NCI-H526 (cell line): ENCODE data around the gene AKR1B15.
"Not testable (repeated sequence)": the region's sequence is repeated elsewhere in the genome, so short reads cannot be mapped to it uniquely, and the experiment has no call there.

ENCODE experiments used
- DNase-seq, 2 experiments: peaks; one replicate each; lab custom pipeline; 2025; lab: John Stamatoyannopoulos, UW

The AKR1B15 gene

DNA sequence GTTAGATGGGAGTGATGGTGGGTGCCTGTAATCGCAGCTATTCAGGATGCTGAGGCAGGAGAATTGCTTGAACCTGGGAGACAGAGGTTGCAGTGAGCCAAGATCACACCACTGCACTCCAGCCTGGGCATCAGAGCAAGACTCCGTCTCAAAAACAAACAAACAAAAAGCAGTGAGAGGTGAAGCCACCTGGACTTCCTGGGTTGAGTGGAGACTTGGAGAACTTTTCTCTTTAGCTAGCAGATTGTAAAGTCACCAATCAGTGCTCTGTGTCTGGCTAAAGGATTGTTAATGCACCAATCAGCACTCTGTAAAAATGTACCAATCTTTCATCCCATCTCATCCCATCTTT, 14.5 kb downstream of the AKR1B15 start:
- DNase-seq = not testable (repeated sequence)

DNA sequence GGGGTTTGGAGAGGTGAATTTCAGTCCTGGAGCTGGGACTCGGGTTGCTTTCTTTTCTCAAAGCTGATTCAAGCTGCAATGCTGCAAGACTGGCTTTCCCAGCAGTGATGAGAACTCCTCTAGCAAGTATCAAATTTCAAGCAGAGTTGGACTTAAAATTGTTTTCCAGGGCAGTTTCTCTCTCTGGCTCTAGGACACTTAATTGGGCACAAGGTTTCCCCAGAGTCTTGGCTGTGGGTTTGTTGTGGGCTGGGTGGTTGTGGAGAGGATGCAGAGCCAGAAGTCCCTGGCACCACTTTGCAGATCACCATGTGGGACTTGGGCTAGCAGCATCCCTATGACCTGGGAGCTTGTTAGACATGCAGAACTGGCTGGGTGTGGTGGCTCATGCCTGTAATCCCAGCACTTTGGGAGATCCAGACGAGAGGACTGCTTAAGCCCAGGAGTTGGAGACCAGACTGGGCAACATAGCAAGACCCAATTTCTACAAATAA, 16.8 kb downstream of the AKR1B15 start:
- DNase-seq = no peak

DNA sequence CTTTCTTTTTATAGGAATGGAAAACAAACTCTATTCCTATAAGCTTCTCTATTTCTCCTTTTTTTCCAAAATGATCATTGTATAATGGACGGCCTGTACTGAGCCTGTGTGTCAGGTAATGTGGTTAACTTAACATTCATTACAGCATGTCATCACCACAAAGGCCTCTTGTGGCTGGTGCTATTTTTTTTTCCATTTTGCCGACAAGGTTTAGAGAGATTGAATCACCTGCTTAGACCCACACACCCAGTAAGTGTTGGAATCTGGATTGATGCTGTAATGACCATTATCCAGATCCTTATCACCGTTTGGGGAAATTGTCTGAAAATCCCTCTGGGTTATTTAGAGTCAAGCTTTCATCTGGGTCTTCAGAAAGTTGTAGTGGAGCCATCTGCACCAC, 18.5 kb downstream of the AKR1B15 start:
- no peak for DNase-seq

DNA sequence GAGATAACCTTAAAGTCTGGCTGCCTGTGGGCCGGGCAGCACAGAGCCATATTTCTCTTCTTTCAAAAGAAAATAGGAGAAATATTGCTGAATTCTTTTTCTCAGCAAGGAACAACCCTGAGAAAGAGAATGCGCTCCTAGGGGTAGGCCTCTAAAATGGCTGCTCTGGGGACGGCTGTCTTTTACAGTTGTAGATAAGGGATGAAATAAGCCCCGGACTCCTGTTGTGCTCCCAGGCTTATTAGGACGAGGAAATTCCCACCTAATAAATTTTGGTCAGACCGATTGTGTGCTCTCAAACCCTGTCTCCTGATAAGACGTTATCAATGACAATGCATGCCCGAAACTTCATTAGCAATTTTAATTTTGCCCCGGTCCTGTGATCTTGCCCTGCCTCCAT, 21.1 kb downstream of the AKR1B15 start:
- DNase-seq = not testable (repeated sequence)

DNA sequence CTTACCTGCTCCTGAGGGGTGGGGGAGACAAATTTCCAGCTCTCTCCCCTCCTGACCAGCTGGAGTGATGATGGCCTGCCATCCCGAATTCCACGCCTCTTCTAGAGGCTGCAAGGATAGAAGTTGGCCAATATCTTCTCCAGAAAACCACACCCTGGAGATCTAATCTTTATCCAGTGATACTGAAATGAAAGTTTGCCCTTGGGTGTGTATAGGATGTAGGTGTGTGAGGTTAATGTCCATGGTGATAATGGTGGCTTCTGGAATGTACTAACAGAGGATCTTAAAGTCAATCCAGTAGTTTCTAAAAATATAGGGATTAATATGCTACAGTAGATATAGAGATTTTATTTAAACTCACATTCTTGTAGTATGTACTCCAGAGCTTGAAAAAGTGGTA, 22.2 kb downstream of the AKR1B15 start:
- DNase-seq = no peak

DNA sequence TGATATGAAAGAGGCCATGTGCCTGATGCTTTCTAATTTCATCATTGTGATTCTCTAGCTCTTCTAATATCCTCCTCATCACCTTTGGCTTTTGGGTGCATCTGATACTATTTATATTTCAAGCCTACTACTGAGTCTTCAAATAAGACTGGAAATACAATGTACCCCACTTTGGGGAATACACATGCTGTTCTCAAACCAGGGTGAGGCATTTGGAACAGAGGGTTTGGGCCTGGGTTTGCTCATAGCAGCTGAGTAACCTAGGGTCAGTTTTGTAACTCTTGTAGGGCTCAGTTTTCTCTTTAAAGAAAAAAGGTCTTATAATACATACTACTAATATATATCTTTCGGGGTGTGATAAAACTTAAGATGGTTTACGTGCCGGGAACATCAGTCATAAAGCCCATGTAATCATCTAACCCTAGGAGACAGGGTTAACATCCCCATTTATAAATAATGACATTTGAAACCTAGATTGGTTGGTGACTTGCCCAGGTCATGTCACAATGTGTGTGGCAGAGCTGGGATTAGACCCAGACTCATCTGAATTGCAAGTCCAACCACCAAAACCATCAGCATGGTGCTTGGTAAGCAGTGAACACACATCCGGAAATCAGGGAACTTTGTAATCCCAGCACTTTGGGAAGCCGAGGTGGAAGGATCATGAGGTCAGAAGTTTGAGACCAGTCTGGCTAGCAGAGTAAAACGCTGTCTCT, 23.0 kb downstream of the AKR1B15 start:
- DNase-seq = no peak

DNA sequence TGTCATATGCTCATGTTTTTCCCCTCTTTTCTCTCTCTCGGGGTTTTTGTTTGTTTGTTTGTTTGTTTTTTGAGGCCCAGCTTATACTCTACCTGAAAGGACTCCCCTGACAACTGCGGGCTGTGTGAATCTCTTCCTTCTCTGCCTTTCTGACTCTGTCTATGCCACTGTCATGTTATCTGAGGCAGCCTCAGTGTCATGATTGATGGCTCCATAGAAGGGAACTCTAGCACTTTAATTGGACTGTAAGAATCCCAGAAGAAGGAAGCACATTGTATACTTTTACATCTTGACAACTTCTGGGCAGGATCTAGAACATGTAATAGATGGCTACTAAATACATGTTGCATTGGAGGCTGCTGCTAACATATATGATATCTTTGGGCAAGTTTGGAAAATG, 25.4 kb downstream of the AKR1B15 start:
- DNase-seq = no peak

DNA sequence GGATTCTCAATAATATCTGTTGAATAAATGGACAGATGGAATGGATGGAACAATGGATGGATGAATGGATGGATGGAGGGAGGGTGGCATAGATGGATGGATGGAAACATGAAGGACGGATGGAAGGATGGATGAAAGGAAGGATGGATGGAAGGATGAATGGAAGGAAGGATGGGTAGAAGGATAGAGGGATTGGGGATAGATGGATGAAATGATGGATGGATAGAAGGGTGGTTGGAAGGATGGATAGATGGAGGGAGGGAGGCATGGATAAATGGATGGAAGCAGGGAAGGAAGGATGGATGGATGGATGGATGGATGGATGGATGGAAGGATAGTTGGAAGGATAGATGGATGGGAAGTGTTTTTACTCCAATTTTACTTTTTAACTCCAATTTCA, 35.4 kb downstream of the AKR1B15 start:
- no peak for DNase-seq

DNA sequence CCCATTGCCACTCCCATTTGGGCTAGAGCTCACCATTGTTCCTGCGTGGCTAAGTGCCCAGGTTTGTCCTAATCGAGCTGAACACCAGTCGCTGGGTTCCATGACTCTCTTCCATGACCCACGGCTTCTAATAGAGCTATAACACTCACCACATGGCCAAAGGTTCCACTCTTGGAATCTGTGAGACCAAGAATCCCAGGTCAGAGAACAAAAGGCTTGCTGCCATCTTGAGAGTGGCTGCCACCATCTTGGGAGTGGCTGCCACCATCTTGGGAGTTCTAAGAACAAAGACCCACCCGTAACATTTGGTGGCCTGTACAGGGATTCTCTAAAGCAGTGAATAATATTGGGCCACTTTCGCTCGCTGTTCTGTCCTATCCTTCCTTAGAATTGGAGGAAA, 37.0 kb downstream of the AKR1B15 start:
- no peak for DNase-seq

DNA sequence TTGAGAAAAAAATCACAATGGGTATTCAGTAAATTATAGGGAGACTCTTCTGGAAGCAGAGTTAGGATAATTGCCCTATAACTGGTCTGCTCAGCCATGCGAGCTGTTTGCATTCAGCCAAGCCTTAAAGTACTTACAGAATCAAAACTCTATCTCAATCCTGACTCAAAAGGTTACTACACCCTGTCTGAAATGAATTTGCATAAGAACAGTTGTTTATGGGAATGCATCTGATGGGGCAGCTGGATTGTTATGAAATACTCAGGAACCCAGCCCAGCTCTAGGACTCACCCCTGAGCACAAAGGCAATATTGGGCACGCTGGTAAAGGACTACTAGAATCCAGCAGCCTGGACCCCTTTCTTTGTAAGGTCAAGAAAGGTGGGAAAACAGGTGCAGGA, 38.8 kb downstream of the AKR1B15 start:
- peak; percentile 38 to 62 for DNase-seq

DNA sequence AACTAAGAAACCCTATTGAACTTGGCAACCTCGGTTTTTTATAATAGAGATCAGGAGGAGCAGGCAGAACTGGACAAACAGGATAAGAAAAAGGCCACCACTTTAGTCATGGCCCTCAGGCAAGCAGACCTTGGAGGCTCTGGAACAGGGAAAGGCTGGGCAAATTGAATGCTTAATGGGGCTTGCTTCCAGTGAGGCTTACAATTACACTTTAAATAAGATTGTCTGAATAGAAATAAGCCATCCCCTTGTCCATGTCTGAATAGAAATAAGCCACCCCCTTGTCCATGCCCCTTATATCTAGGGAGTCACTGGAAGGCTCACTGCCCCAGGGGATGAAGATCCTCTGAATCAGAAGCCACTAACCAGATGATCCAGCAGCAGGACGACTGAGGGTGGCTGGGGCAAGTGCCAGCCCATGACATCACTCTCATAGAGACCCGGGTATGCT, 40.6 kb downstream of the AKR1B15 start:
- no peak for DNase-seq

DNA sequence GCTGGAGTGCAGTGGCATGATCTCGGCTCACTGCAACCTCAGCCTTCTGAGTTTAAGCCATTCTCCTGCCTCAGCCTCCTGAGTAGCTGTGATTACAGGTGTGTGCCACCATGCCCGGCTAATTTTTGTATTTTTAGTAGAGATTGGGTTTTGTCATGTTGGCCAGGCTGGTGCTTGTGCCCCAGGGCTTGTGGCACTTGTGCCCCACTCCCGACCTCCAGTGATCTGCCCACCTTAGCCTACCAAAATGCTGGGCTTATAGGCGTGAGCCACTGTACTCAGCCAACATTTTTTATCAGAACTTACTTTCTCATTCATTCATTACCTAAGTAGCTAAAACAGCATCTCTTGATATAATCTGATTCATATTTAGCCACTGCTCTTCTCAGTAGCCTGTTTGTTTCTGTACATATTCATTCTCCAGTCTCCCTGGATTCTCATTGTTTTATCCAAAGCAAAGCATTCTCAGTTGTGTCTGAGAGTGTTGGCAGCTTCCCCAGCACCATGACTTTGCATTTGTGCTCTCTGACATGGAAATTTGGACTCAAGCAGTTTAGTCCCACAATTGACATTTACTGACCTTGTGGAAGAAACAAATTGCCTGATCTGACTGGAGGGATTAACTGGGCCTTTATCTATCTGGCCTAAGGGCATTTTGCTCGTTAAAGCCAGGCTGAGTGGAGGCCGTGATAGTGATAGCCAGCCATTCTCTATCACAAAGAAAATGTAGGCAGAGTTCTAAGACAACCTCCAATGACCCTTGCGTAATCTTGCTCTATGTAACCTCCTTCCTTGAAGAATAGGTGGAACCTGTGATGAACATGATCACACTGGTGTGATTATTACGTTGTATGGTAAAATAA, 44.9 kb downstream of the AKR1B15 start:
- no peak for DNase-seq

DNA sequence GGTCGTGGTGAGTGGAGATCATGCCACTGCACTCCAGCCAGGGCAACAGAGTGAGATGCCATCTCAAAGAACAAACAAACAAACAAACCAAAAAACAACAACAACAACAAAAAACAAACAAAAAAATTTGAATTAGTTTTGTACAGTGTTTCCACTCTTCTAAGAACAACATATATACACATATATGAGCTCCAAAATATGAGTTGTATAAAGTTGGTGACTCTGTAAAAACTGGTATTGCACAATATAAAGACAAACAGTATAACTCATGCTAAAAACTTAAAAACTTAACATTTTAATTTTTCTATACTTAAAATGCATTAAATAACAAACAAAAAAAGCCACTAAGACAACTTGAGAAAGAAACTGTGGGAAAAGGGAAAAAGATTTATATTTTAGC, 46.0 kb downstream of the AKR1B15 start:
- no peak for DNase-seq

DNA sequence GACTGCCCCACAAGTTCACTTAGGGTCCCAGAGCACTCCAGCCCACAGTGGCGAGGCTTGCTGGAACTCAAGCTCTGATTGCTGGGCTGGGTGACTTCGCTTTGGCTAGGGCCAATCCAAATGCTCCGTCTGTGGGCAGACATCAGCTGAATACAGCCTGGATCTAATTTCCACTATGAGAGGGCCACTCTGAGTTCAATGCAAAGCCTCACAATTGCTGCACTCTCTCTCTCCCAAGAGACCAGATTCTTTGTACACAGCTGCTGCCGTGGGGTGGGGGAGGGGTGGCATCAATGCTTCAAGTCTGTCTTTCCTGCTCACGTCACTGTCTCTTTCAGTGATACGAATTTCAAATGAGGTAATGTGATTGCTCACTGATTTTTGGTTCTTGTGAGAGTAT, 50.5 kb downstream of the AKR1B15 start:
- DNase-seq = peak in 1 of 2 experiments; percentile 61

DNA sequence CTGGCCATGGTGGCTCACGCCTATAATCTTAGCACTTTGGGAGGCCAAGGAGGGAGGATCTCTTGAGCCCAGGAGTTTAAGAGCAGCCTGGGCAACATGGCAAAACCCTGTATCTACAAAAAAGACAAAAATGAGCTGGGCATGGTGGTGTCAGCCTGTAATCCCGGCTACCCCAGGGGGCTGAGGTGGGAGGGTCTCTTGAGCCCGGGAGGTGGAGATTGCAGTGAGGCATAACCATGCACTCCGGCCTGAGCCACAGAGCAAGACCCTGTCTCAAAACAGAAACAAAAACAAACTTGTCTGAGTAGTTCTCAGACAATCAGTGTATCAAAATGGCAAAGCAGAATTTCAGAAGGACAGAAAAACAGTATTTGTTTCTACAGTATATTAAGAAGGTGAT, 52.5 kb downstream of the AKR1B15 start:
- no peak for DNase-seq

DNA sequence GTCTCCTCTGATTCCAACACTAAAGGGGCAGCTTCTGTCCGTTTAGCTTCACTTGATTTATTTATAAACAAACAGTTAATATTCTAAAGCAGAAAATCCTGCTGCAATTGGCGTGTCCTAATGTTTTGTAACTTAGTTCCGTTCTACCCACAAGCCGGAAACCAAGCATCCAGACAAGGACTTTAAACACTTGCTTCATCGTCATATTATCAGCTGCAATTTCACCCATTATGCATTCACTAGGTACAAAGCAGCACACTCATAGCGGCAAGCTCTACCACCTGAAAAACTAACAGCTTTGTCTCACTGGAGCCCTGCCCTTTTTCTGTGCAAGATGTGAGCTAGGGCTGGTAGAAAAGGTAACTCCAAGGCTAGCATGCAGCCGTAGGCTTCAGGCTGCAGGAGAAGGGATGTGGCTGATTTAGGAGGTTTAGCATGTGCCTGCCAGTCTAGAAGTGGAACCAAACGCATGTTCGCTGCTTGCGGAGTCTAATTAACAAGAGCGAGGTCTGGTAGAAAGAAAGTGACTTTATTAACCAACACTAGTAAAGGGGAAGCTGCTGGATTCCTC, 54.1 kb downstream of the AKR1B15 start:
- DNase-seq = no peak

DNA sequence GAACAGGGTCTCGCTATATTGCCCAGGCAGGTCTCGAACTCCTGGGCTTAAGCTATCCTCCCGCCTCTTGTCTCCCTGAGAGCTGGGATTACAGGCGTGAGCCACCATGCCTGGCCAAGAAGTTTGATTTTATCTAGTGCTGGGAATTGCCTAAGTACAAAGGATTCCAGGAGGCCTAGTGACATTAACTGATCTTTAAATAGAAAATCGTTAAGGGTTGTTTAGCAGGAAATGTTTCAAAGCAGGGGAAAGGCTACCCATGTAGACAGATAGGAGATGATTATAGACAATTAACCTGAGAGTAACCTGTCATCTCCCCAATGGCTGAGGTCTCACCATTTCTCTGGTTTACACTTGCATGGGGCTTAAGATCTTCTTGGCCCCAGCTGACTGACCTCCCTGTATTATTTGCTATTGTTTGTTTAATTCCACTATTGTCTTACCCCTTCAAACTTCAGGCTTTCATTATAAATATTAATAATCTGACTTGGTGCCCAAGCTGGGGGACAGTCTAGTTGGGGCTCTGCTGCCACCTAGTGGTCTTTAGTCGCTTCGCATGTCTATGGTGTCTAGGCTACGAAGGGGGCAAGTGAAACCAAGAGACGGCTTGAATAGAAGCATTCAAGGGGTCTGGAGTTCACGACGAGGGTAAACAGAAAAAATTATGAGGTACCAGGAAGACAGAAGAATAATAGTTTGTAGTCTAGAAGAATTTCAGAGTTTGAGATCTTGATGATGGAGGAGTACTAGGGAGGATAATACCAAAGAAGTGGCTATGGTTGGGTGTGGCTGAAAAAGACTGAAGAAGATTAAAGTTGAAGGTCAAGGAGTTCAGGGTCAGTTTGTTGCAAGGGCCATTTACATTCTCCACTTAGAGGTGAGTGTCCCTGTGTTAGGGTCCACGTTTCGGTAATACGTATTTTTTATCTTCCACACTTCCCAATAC, 57.3 kb downstream of the AKR1B15 start:
- peak; percentile 27 to 86 for DNase-seq

DNA sequence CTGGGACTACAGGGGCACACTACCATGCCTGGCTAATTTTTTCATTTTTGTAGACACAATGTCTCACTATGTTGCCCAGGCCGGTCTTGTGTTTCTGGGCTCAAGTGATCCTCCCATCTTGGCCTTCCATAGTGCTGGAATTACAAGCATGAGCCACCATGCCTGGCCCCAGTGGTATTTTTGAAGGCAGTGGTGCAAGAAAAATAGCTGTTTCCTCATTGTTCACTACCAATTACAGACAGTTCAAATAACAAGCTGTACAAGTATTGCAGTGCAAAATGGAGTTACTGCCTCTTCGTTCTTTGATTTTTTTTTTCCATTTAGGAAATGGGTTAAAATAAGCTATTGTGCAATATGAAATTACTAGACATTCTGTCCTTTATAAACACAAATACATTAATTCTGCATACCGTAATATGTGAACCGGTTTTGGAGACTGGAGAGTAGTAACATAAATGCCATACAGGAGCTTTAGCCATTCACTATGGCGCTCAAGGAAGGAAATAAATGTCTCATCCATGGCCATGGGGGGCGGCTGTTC, 62.8 kb downstream of the AKR1B15 start:
- no peak for DNase-seq

DNA sequence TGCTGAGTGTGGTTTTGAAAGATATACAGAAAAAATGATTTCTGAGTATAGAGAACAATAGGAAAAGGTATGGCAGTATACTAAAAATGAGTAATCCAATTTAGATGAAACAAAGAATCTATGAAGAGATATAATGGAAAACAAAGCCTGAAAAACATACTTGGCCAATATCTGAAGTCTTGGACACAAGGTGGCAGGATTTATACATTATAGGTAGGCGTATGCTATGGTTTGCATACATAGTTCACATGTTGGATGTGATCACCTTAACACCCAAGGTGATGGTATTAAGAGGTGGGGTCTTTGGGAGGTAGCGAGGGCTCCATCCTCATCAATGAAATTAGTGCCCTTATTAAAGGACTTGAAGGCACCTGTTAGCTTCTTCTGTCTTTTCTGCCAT, 63.3 kb downstream of the AKR1B15 start:
- DNase-seq = peak in 1 of 2 experiments; percentile 58

DNA sequence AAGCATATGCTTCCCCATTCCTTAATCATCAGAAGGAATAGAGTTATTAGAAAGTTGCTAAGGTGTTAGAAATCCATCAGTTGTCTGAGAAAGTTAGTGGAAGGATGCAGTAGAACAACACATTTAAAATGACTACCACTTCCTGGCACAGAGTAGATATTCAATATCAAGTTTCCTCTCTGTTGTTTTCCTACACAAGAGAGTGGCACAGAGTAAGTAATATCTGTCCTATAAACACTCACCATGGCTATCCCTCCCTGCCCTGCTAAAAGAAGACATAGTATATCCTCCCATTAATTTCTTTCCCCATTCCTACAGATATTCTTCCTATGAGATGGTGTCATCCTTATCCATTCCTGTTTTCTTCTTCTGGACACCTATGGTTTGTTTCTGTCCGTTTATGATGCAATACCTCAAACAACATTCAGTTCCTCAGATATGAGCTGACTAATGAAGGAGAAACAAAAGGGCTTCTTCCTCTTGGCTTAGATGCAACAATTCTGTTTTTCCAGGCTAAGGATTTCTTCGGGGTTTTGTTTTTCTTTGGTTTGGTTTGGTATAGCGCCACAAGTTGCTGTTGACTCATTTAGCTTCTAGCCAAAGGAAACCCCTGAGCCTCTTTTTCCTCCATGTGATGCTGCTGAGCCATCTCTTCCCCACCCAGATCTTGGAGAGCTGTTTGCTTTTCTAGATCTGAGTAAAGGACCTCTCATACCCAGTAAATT, 64.9 kb downstream of the AKR1B15 start:
- DNase-seq = no peak

DNA sequence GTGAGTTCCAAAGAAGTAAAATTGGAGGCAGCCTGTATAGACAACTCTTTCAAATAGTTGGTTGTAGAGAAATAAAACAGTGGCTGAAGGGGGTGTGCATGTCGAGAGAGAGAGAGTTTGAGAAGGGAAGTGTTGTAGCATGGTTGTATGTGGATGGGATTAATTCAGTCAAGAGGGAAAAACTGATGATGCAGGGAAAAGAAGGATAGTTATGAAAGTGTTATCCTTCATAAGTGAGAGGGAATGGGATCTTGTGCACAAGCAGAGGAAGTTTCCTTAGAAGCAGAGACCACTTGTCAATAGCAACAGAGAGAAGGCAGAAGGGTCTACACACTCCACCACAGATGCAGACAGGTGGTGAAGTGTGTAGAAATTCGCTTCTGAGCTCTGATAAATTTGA, 67.7 kb downstream of the AKR1B15 start:
- DNase-seq = no peak
